Body of pancreas (tissue), 4 donors: Measurements from ENCODE around the gene SLK.

ENCODE experiments used
- CTCF ChIP-seq, 7 experiments: fragments of 450-650 bp in 4 of 7; fragments of 200-600 bp in 3 of 7; sonication (generic) in 3 of 7; IDR thresholded peaks; one replicate each; pipeline ENCODE4 v1.5.1; 2016 to 2019; ENCODE audit warnings: antibody characterized with exemption in 7 of 7
- POLR2A ChIP-seq, 3 donors: fragments of 450-650 bp; IDR thresholded peaks; one replicate each; pipeline ENCODE4 v1.6.1; 2016; ENCODE audit warnings: antibody characterized with exemption in 3 of 3, mild to moderate bottlenecking in 2 of 3

GRCh38 chr10:103936022-103936421, 30.9 kb upstream of the SLK start:
- TF ChIP-seq CTCF (IDR thresholded peaks at IDR 0.05) (no peak), POLR2A (IDR thresholded peaks at IDR 0.05) (no peak)
